Trophoblast cell (in vitro differentiated cells and primary cell): ENCODE measurements around the gene OR10V1.
A peak's percentile ranks its signal among the peaks of the same experiment; 100 is the strongest.

Experiments used
- DNase-seq, 2 donors: peaks; one replicate each; pipeline ENCODE4 v3.0.0-alpha.2; 2016
- H2AFZ ChIP-seq: 2 replicates; pipeline ENCODE4 v1.6.1; 2013; ENCODE audit warnings: low read length, moderate library complexity, mild to moderate bottlenecking; ENCODE audit not compliant: insufficient read depth, poor library complexity
- H2AK5ac ChIP-seq: 2 replicates; pipeline ENCODE4 v1.6.1; 2013; ENCODE audit warnings: mild to moderate bottlenecking, low read length
- H2BK120ac ChIP-seq: 2 replicates; pipeline ENCODE4 v1.6.1; 2013; ENCODE audit warnings: low read length, mild to moderate bottlenecking, moderate library complexity; ENCODE audit not compliant: insufficient read depth, poor library complexity
- H2BK12ac ChIP-seq: 2 replicates; pipeline ENCODE4 v1.6.1; 2013; ENCODE audit warnings: mild to moderate bottlenecking, low read length, moderate library complexity
- H2BK5ac ChIP-seq: 2 replicates; pipeline ENCODE4 v1.6.1; 2013; ENCODE audit warnings: low read length, low read depth, moderate library complexity, mild to moderate bottlenecking; ENCODE audit not compliant: poor library complexity
- H3K14ac ChIP-seq: 2 replicates; pipeline ENCODE4 v1.6.1; 2013; ENCODE audit warnings: mild to moderate bottlenecking, low read length
- H3K18ac ChIP-seq: 2 replicates; pipeline ENCODE4 v1.6.1; 2013; ENCODE audit warnings: mild to moderate bottlenecking, low read length
- H3K23ac ChIP-seq: 2 replicates; pipeline ENCODE4 v1.6.1; 2013; ENCODE audit warnings: low read length
- H3K27ac ChIP-seq: 2 replicates; pipeline ENCODE4 v1.5.1; 2013; ENCODE audit warnings: low read depth, mild to moderate bottlenecking, inconsistent platforms, low read length, moderate library complexity
- H3K27me3 ChIP-seq: 2 replicates; pipeline ENCODE4 v1.6.1; 2013; ENCODE audit warnings: inconsistent platforms, mild to moderate bottlenecking, low read length, moderate library complexity; ENCODE audit not compliant: insufficient read depth
- H3K36me3 ChIP-seq, 2 experiments: 1 replicate in 1 of 2; 2 replicates in 1 of 2; pipeline ENCODE4 v1.6.1; 2013; ENCODE audit warnings: low read length in 2 of 2, mild to moderate bottlenecking in 2 of 2, moderate library complexity in 1 of 2; ENCODE audit not compliant: insufficient read depth in 2 of 2, control insufficient read depth in 1 of 2
- H3K4ac ChIP-seq: 2 replicates; pipeline ENCODE4 v1.6.1; 2013; ENCODE audit warnings: low read depth, mild to moderate bottlenecking, low read length, moderate library complexity
- H3K4me1 ChIP-seq, 2 experiments: 1 replicate in 1 of 2; 2 replicates in 1 of 2; pipeline ENCODE4 v1.6.1; 2013; ENCODE audit warnings: low read length in 2 of 2, mild to moderate bottlenecking in 2 of 2, moderate library complexity in 1 of 2; ENCODE audit not compliant: insufficient read depth in 2 of 2, control insufficient read depth in 1 of 2
- H3K4me2 ChIP-seq: 2 replicates; pipeline ENCODE4 v1.6.1; 2013; ENCODE audit warnings: inconsistent platforms, mild to moderate bottlenecking, low read length, moderate library complexity
- H3K4me3 ChIP-seq: 2 replicates; pipeline ENCODE4 v1.5.1; 2013; ENCODE audit warnings: mild to moderate bottlenecking, low read depth, low read length, inconsistent platforms
- H3K79me1 ChIP-seq: one replicate; pipeline ENCODE4 v1.6.1; 2013; ENCODE audit warnings: low read length
- H3K79me2 ChIP-seq: 2 replicates; pipeline ENCODE4 v1.6.1; 2013; ENCODE audit warnings: low read length, mild to moderate bottlenecking; ENCODE audit not compliant: control insufficient read depth, insufficient read depth, poor library complexity
- H3K9ac ChIP-seq: 2 replicates; pipeline ENCODE4 v1.6.1; 2013; ENCODE audit warnings: mild to moderate bottlenecking, low read length
- H3K9me3 ChIP-seq: 2 replicates; pipeline ENCODE4 v1.6.1; 2013; ENCODE audit warnings: low read depth, mild to moderate bottlenecking, control low read depth, inconsistent platforms, low read length; ENCODE audit not compliant: insufficient read depth
- H4K12ac ChIP-seq: 2 replicates; pipeline ENCODE4 v1.6.1; 2013; ENCODE audit warnings: low read depth, mild to moderate bottlenecking, low read length, moderate library complexity
- H4K8ac ChIP-seq: 2 replicates; pipeline ENCODE4 v1.6.1; 2013; ENCODE audit warnings: low read depth, mild to moderate bottlenecking, low read length, moderate library complexity
- H4K91ac ChIP-seq: one replicate; pipeline ENCODE4 v1.6.1; 2013; ENCODE audit warnings: low read depth, mild to moderate bottlenecking, low read length, moderate library complexity
- WGBS: extraction: QIAGEN DNeasy Blood & Tissue Kit; methylation state at CpG from one replicate; pipeline ENCODE4 v1.1.7; 2013; ENCODE audit warnings: missing lambda C conversion rate; ENCODE audit not compliant: insufficient read length, insufficient coverage; ENCODE audit errors: extremely low coverage; 5-methylcytosine and 5-hydroxymethylcytosine counted together

The OR10V1 gene

GRCh38 chr11:59668950-59669610, 44.6 kb downstream of the OR10V1 start, which contains the start of gene PATL1:
Gene PATL1, minus strand, starts transcription at chr11:59669037. Its CDS starts 142 bp downstream, at chr11:59668895.
- peaks cover 10% of the 10 kb centered on the region for H3K79me2 ChIP-seq
- no CpG with 5 or more reads among the region's 68 CpGs for WGBS
- H3K4me2 ChIP-seq: peak within 1 kb of the TSS; percentile 83

GRCh38 chr11:59668188-59668949, 45.3 kb downstream of the OR10V1 start:
- Histone ChIP-seq H2AFZ (peak overlapping the region; percentile 91), H3K18ac (peak overlapping the region; percentile 98), H2AK5ac (peak overlapping the region; percentile 83), H2BK5ac (peak overlapping the region; percentile 89), H3K27me3 (no peaks in the 10 kb centered on the region), H2BK120ac (peak overlapping the region; percentile 97), H4K91ac (peak overlapping the region; percentile 97), H3K79me2 (peaks cover 10% of the 10 kb centered on the region), H2BK12ac (no peak overlapping the region), H3K4me2 (peak overlapping the region; percentile 78), H3K79me1 (peaks cover 15% of the 10 kb centered on the region), H4K8ac (peak overlapping the region; percentile 79), H3K9me3 (no peaks in the 10 kb centered on the region), H3K4me3 (peak overlapping the region; percentile 89), H4K12ac (peak overlapping the region; percentile 87), H3K4ac (peak overlapping the region; percentile 96), H3K14ac (peak overlapping the region; percentile 97), H3K9ac (peak overlapping the region; percentile 88), H3K4me1 (peaks cover 0 to 5% of the 10 kb centered on the region in 2 experiments), H3K23ac (no peak overlapping the region), H3K36me3 (peaks cover 10 to 14% of the 10 kb centered on the region in 2 experiments), H3K27ac (peak overlapping the region; percentile 87)
- peak; percentile 50 to 67 for DNase-seq
- WGBS: no CpG with 5 or more reads among the region's 39 CpGs

More at GRCh38 chr11:59668950-59669610, 44.6 kb downstream of the OR10V1 start, which contains the start of gene PATL1:
- peaks cover 15% of the 10 kb centered on the region for H3K79me1 ChIP-seq
- H2AK5ac ChIP-seq: peak within 1 kb of the TSS; percentile 85
- H3K4me3 ChIP-seq: peak within 1 kb of the TSS; percentile 89
- H3K27me3 ChIP-seq: no peaks in the 10 kb centered on the region
- peak within 1 kb of the TSS; percentile 99 for H3K18ac ChIP-seq
- H3K14ac ChIP-seq: peak within 1 kb of the TSS; percentile 98
- H4K91ac ChIP-seq: peak within 1 kb of the TSS; percentile 97
- no peaks in the 10 kb centered on the region for H3K9me3 ChIP-seq
- peak within 1 kb of the TSS; percentile 96 for H3K4ac ChIP-seq
- peak within 1 kb of the TSS; percentile 98 for H2AFZ ChIP-seq
- peaks cover 0 to 5% of the 10 kb centered on the region in 2 experiments for H3K4me1 ChIP-seq
- H3K36me3 ChIP-seq: peaks cover 10 to 14% of the 10 kb centered on the region in 2 experiments
- H3K27ac ChIP-seq: peak within 1 kb of the TSS; percentile 99
- peak within 1 kb of the TSS; percentile 88 for H3K9ac ChIP-seq
- peak within 1 kb of the TSS; percentile 91 for H4K12ac ChIP-seq
- peak; percentile 99 to 100 for DNase-seq
- peak within 1 kb of the TSS; percentile 97 for H2BK120ac ChIP-seq
- no peak within 1 kb of the TSS for H3K23ac ChIP-seq
- peak within 1 kb of the TSS; percentile 99 for H2BK5ac ChIP-seq
- H2BK12ac ChIP-seq: peak within 1 kb of the TSS; percentile 36
- peak within 1 kb of the TSS; percentile 99 for H4K8ac ChIP-seq

- 100% methylated on average over 1 of the region's 3 CpGs for WGBS
These were observed 45.8 kb downstream of the OR10V1 start for GRCh38 chr11:59667812-59668187.

GRCh38 chr11:59666969-59667368, 46.7 kb downstream of the OR10V1 start:
- Histone ChIP-seq H3K27me3 (no peaks in the 10 kb centered on the region), H3K27ac (no peak overlapping the region), H3K14ac (no peak overlapping the region), H2AK5ac (no peak overlapping the region), H4K12ac (no peak overlapping the region), H3K4ac (no peak overlapping the region), H4K91ac (no peak overlapping the region), H2AFZ (no peak overlapping the region), H2BK12ac (no peak overlapping the region), H3K23ac (no peak overlapping the region), H3K79me1 (peaks cover 15% of the 10 kb centered on the region), H3K9ac (no peak overlapping the region), H3K4me1 (peaks cover 0 to 5% of the 10 kb centered on the region in 2 experiments), H2BK120ac (no peak overlapping the region), H3K18ac (no peak overlapping the region), H4K8ac (no peak overlapping the region), H3K9me3 (no peaks in the 10 kb centered on the region), H3K4me3 (no peak overlapping the region), H2BK5ac (no peak overlapping the region), H3K4me2 (no peak overlapping the region), H3K79me2 (peaks cover 10% of the 10 kb centered on the region), H3K36me3 (peaks cover 10 to 14% of the 10 kb centered on the region in 2 experiments)
- no CpG with 5 or more reads among the region's 1 CpG for WGBS
- peak in 1 of 2 donors; percentile 16 for DNase-seq

More at GRCh38 chr11:59667812-59668187, 45.8 kb downstream of the OR10V1 start:
- Histone ChIP-seq H2BK5ac (no peak overlapping the region), H3K23ac (no peak overlapping the region), H3K36me3 (peaks cover 10 to 14% of the 10 kb centered on the region in 2 experiments), H3K4me2 (peak overlapping the region; percentile 78), H3K4me3 (no peak overlapping the region), H2BK120ac (no peak overlapping the region), H3K4me1 (peaks cover 0 to 5% of the 10 kb centered on the region in 2 experiments), H4K8ac (no peak overlapping the region), H2BK12ac (no peak overlapping the region), H3K4ac (peak overlapping the region; percentile 77), H3K27ac (no peak overlapping the region), H3K14ac (no peak overlapping the region), H3K79me2 (peaks cover 10% of the 10 kb centered on the region), H2AFZ (no peak overlapping the region), H4K91ac (no peak overlapping the region), H3K18ac (no peak overlapping the region), H3K9me3 (no peaks in the 10 kb centered on the region), H3K9ac (no peak overlapping the region), H2AK5ac (no peak overlapping the region), H3K79me1 (peaks cover 15% of the 10 kb centered on the region), H3K27me3 (no peaks in the 10 kb centered on the region), H4K12ac (no peak overlapping the region)
- no peak for DNase-seq
